K562 (cell line): ENCODE data around the gene GLE1. TPM values are rescaled to one million over a fixed set of nuclear protein-coding genes. Genes with fewer than 3 reads are reported as not detected.

ENCODE experiments used
- ATAC-seq: fragments of 200-7000 bp; cut with Tn5 transposase; 3 replicates; pipeline ENCODE4 v1.9.1; 2020; ENCODE audit warnings: moderate library complexity
- BruUV-seq: library from RNA; stranded (reverse); fragments of 400-500 nt; replicated peaks from 2 replicates; lab custom pipeline; 2021; lab: Mats Ljungman, UMichigan
- CTCF ChIA-PET: fragments of 300-600 bp; formaldehyde crosslinking; extraction: SDS; loops from one replicate; lab custom pipeline; 2021; ENCODE audit warnings: low intra/inter-chr PET ratio; lab: Yijun Ruan, JAX
- POLR2A ChIA-PET: fragments of 300-600, 350-650 bp; sonication (Branson Sonifier 250); formaldehyde crosslinking; extraction: SDS; loops from one replicate; lab custom pipeline; 2021; ENCODE audit warnings: antibody characterized with exemption, inconsistent platforms; lab: Yijun Ruan, JAX
- DNase-seq, 4 experiments: peaks; one replicate each; pipeline versions ENCODE4 v3.0.0 to v3.0.0-alpha.2; 2011 to 2018; ENCODE audit warnings: low spot score in 3 of 4, mixed read lengths in 3 of 4; ENCODE audit errors: extremely low read depth in 1 of 4
- FAIRE-seq: peaks from 2 replicates; lab custom pipeline; 2011; peaks lifted over from hg19 to GRCh38; lab: Jason Lieb, UNC
- H2AFZ ChIP-seq: 2 replicates; pipeline ENCODE4 v1.6.0; 2011; ENCODE audit warnings: low read depth, low read length, control low read depth, inconsistent platforms
- H3K27ac ChIP-seq: fragments of 200-600 bp; 3 replicates; pipeline ENCODE4 v1.8.0; 2011; ENCODE audit warnings: low read depth, mild to moderate bottlenecking, control low read depth, inconsistent platforms, low read length, moderate library complexity, mixed read lengths; ENCODE audit errors: extremely low read depth
- H3K27me3 ChIP-seq, 2 experiments: fragments of 300-600 bp in 1 of 2; 2 replicates in 1 of 2; 3 replicates in 1 of 2; pipeline versions ENCODE4 v1.6.0 to v1.8.0; 2011; ENCODE audit warnings: inconsistent platforms in 2 of 2, low read length in 2 of 2, mild to moderate bottlenecking in 1 of 2, mixed read lengths in 1 of 2, moderate library complexity in 1 of 2; ENCODE audit not compliant: control insufficient read depth in 2 of 2, insufficient read depth in 2 of 2
- H3K36me3 ChIP-seq: fragments of 300-600 bp; 3 replicates; pipeline ENCODE4 v1.8.0; 2011; ENCODE audit warnings: mild to moderate bottlenecking, low read length, inconsistent platforms; ENCODE audit not compliant: control insufficient read depth, insufficient read depth
- H3K4me1 ChIP-seq, 2 experiments: fragments of 200-600 bp in 1 of 2; replicated peaks in 1 of 2; 2 replicates in 1 of 2; 3 replicates in 1 of 2; pipeline versions ENCODE4 v1.5.1 to v1.8.0; 2011; ENCODE audit warnings: inconsistent platforms in 2 of 2, low read length in 2 of 2, mild to moderate bottlenecking in 1 of 2, mixed read lengths in 1 of 2, moderate library complexity in 1 of 2; ENCODE audit not compliant: control insufficient read depth in 2 of 2, insufficient read depth in 2 of 2
- H3K4me2 ChIP-seq: 2 replicates; pipeline ENCODE4 v1.6.1; 2011; ENCODE audit warnings: low read length, control low read depth, inconsistent platforms, mixed read lengths; ENCODE audit not compliant: insufficient read depth
- H3K4me3 ChIP-seq: fragments of 200-600 bp; sonication (generic), shearing (Covaris generic); 2 replicates; pipeline ENCODE4 v1.5.1; 2016; ENCODE audit warnings: control low read depth, inconsistent platforms
- H3K79me2 ChIP-seq: fragments of 200-600 bp; 3 replicates; pipeline ENCODE4 v1.8.0; 2011; ENCODE audit warnings: low read length, inconsistent platforms; ENCODE audit not compliant: control insufficient read depth, insufficient read depth
- H3K9ac ChIP-seq, 2 experiments: 2 replicates each; pipeline versions ENCODE4 v1.6.0 to v1.6.1; 2011; ENCODE audit warnings: low read depth in 2 of 2, low read length in 2 of 2, control low read depth in 1 of 2, inconsistent platforms in 1 of 2, mild to moderate bottlenecking in 1 of 2, mixed read lengths in 1 of 2; ENCODE audit not compliant: insufficient read depth in 1 of 2
- H3K9me1 ChIP-seq: one replicate; pipeline ENCODE4 v1.6.0; 2011; ENCODE audit warnings: inconsistent platforms, mild to moderate bottlenecking, low read length, moderate library complexity; ENCODE audit not compliant: control insufficient read depth, insufficient read depth
- H3K9me3 ChIP-seq: replicated peaks from 2 replicates; pipeline ENCODE4 v1.5.1; 2011; ENCODE audit warnings: low read depth, low read length, inconsistent platforms; ENCODE audit not compliant: control insufficient read depth, insufficient read depth
- H4K20me1 ChIP-seq: replicated peaks from 2 replicates; pipeline ENCODE4 v1.6.1; 2011; ENCODE audit warnings: low read length, inconsistent platforms, mixed read lengths; ENCODE audit not compliant: control insufficient read depth, insufficient read depth
- GABPB1 ChIP-seq: sonication (generic); formaldehyde crosslinking; IDR thresholded peaks from 2 replicates; pipeline ENCODE4 v1.8.0; 2022; ENCODE audit warnings: mild to moderate bottlenecking, missing genetic modification reagents
- GMEB1 ChIP-seq: fragments of 250-450 bp; sonication (Bioruptor Pico); IDR thresholded peaks from 2 replicates; pipeline ENCODE4 v1.4.0; 2020; ENCODE audit warnings: mild to moderate bottlenecking
- MTA3 ChIP-seq: fragments of 450-650 bp; formaldehyde crosslinking; IDR thresholded peaks from 2 replicates; pipeline ENCODE4 v1.6.1; 2017; ENCODE audit warnings: mild to moderate bottlenecking, borderline replicate concordance
- PRPF4 ChIP-seq: fragments of 200-400 bp; formaldehyde crosslinking; IDR thresholded peaks from one replicate; pipeline ENCODE4 v1.6.1; 2017; ENCODE audit warnings: low read length, low read depth, mild to moderate bottlenecking; ENCODE audit not compliant: insufficient read depth, poor library complexity, severe bottlenecking
- SNRNP70 ChIP-seq: fragments of 200-400 bp; formaldehyde crosslinking; optimal IDR thresholded peaks from 2 replicates; pipeline ENCODE3; 2017; ENCODE audit warnings: low read depth, low read length
- SRF ChIP-seq, 2 experiments: fragments of 250-450, 450-650 bp in 1 of 2; sonication (Bioruptor Pico) in 1 of 2; sonication (generic) in 1 of 2; formaldehyde crosslinking; IDR thresholded peaks; 2 replicates each; pipeline versions ENCODE4 v1.5.0 to v1.5.1; 2020 to 2022; ENCODE audit warnings: mild to moderate bottlenecking in 1 of 2, missing genetic modification reagents in 1 of 2
- TRIM24 ChIP-seq, 2 experiments: fragments of 450-650 bp; IDR thresholded peaks; 2 replicates each; pipeline ENCODE4 v1.6.1; 2016
- TSC22D4 ChIP-seq: fragments of 450-650 bp; IDR thresholded peaks from 2 replicates; pipeline ENCODE4 v1.6.1; 2016; ENCODE audit warnings: missing genetic modification characterization, missing biosample characterization, control low read depth
- ZNF57 ChIP-seq: fragments of 450-650 bp; formaldehyde crosslinking; IDR thresholded peaks from 2 replicates; pipeline ENCODE4 v1.4.0; 2020; ENCODE audit warnings: mild to moderate bottlenecking, moderate library complexity
- ZNF764 ChIP-seq: fragments of 250-450 bp; sonication (Bioruptor Pico); IDR thresholded peaks from 2 replicates; pipeline ENCODE4 v1.4.0; 2020; ENCODE audit warnings: low read depth, mild to moderate bottlenecking, moderate library complexity
- WGBS: fragments of 100-300 bp; shearing (Covaris generic); methylation state at CpG from one replicate; pipeline ENCODE4 v1.1.6; 2016; ENCODE audit warnings: low coverage, mixed read lengths; ENCODE audit not compliant: insufficient coverage; ENCODE audit errors: missing lambda C conversion rate; 5-methylcytosine and 5-hydroxymethylcytosine counted together
- in situ Hi-C: fragments of 300-500 bp; cut with MboI; formaldehyde crosslinking; loops from 4 replicates; pipeline ENCODE4 v1.15.0; 2018; ENCODE audit warnings: inconsistent platforms, mixed read lengths
- intact Hi-C: fragments of 100-400 bp; cut with micrococcal nuclease; formaldehyde crosslinking; loops from 2 replicates; pipeline ENCODE4 v1.14.2; 2022
- polyA plus RNA-seq, 8 experiments: library from polyadenylated mRNA; depleted of rRNA in 4 of 8; stranded (reverse) in 5 of 8; unstranded in 3 of 8; fragments of >200 nt; fragmentation: Nextera tagmentation in 2 of 8; fragmentation: Illumina TruSeq in 1 of 8; extraction: Ambion mirVana in 2 of 8; extraction: Trizol in 1 of 8; gene quantifications; 2 replicates each; pipeline versions ENCODE4 v1.2.1 to v1.2.3, GENCODE V29; 2011 to 2014; ENCODE audit warnings: inconsistent platforms in 1 of 8, missing spikeins in 1 of 8
- total RNA-seq, 7 experiments: library from RNA; depleted of rRNA in 6 of 7; stranded (reverse); fragments of >200 nt in 6 of 7; fragmentation: Illumina TruSeq in 2 of 7; extraction: Trizol in 2 of 7; gene quantifications; 2 replicates each; pipeline versions ENCODE4 v1.2.1 to v1.2.3, GENCODE V29; 2011 to 2021; ENCODE audit warnings: low replicate concordance in 1 of 7
- TF ChIP-seq, protein P1 (sequence below): conservative IDR thresholded peaks from 2 replicates; pipeline ENCODE4 v1.6.1; 2011; ENCODE audit warnings: low read depth, mild to moderate bottlenecking, low read length; ENCODE audit not compliant: control insufficient read depth
- TF ChIP-seq, protein P2 (sequence below): fragments of 250-450 bp; sonication (Bioruptor Pico); IDR thresholded peaks from 2 replicates; pipeline ENCODE4 v1.5.0; 2021; ENCODE audit warnings: mild to moderate bottlenecking, moderate library complexity

GLE1 gene
- total and polyA plus RNA-seq, 9 of the 15 experiments (the other 6 are each of a cell fraction or from before 2014, with no cell fraction given): 15.9 to 44.8 (median 37.6) TPM

GRCh38 chr9:128550770-128551656 lies 46.5 kb downstream of the GLE1 start:
- ATAC-seq: no peak
- DNase-seq: peak in 1 of 4 experiments; percentile 33
- intact Hi-C loops: loop anchor here (5.0 to 10.0 kb wide), 3 partner anchors 49 to 186 kb away; partner anchors contain the start of gene GLE1
- BruUV-seq: no TSS peak
- Histone ChIP-seq H3K9me1 (no peaks in the 10 kb centered on the region), H3K4me1 (peaks cover 20% of the 10 kb centered on the region in 2 experiments), H3K4me3 (no peak overlapping the region), H3K36me3 (no peaks in the 10 kb centered on the region), H3K9me3 (no peaks in the 10 kb centered on the region), H3K4me2 (peak overlapping the region; percentile 68; the same call in 1 of the 2 replicates), H3K27ac (no peak overlapping the region), H3K79me2 (no peaks in the 10 kb centered on the region), H3K9ac (peak overlapping the region in 1 of 2 experiments; percentile 49; a peak in 1 of 4 replicates), H2AFZ (peak overlapping the region; percentile 78), H4K20me1 (no peaks in the 10 kb centered on the region; the same call in 1 of the 2 replicates), H3K27me3 (peaks cover 3 to 4% of the 10 kb centered on the region in 2 experiments; a peak in 1 of 5 replicates)
- ChIA-PET POLR2A (interaction anchor here (0.6 to 3.6 kb wide), 7 partner anchors 11 to 146 kb away, joined by 3 to 27 read pairs (median 5); no protein-coding TSS in a partner anchor), CTCF (no interaction called here)
- WGBS: 40% methylated on average over 11 of the region's 11 CpGs
- no peak for FAIRE-seq
- in situ Hi-C loops: no loop called here
- no peak for TF ChIP-seq SNRNP70
- no peak for TF ChIP-seq ZNF57 (CRISPR knock-in tag)
- TF ChIP-seq, protein P1, sequence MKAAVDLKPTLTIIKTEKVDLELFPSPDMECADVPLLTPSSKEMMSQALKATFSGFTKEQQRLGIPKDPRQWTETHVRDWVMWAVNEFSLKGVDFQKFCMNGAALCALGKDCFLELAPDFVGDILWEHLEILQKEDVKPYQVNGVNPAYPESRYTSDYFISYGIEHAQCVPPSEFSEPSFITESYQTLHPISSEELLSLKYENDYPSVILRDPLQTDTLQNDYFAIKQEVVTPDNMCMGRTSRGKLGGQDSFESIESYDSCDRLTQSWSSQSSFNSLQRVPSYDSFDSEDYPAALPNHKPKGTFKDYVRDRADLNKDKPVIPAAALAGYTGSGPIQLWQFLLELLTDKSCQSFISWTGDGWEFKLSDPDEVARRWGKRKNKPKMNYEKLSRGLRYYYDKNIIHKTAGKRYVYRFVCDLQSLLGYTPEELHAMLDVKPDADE: no peak
- peak in 1 of 2 experiments; percentile 39; a peak in 1 of 4 replicates for TF ChIP-seq SRF (CRISPR knock-in tag; IDR thresholded peaks at IDR 0.05)
- no peak for TF ChIP-seq TSC22D4 (tag)
- no peak for TF ChIP-seq PRPF4
- TF ChIP-seq, protein P2, sequence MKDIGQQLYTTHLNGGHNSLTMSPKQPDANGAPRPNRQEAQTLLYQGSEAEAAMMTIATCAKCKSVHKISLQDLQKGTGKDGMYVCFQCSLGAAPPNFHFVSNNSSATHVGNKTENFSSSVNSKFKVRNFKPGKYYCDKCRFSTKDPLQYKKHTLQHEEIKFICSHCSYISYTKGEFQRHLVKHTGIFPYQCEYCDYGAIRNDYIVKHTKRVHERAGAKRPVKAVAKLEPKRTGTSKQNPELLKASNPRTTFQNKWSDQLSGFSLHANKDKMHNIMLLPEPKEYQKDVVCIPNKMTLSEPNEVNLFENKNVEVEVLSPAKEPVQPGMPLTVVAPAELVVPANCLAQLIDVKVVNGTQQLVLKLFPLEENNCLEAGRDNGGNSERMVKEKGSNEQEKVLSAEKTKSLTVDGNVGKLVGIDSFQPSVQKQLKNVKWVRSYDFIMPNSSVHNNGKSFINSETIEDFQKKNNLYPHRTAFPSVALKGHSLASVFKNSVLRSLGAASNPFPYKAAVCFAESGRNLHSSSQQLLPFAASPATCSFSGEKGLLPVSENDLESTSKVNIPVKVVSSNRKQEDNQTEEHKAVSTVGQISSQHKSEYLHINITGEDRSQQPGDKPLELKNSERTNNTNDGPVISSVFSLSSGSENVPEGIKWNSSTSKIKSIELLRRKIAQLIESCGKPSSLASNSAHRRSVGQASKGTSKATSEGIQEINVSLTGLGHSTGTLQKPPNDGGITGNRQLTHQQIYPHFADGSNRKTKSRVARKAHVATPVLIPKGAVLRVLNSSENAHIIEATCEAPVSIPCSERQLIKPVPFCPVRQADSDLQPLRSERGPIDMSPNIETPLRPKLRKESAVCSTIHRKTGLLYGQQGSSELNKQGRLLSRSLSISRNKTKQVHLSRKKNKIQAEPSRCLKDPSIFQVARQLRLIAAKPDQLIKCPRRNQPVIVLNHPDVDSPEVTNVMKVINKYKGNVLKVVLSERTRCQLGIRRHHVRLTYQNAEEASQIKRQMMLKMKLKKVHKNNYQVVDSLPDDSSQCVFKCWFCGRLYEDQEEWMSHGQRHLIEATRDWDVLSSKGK (CRISPR knock-in tag): no peak
- no peak for TF ChIP-seq ZNF764 (CRISPR knock-in tag)
- no peak for TF ChIP-seq MTA3
- no peak for TF ChIP-seq TRIM24 (IDR thresholded peaks at IDR 0.05)
- no peak for TF ChIP-seq GABPB1 (CRISPR knock-in tag)
- no peak for TF ChIP-seq GMEB1 (CRISPR knock-in tag)
